Nephron progenitor cell (in vitro differentiated cells): Measurements from ENCODE around the gene ANXA4.

Experiments
- DNase-seq: peaks from one replicate; pipeline ENCODE4 v3.0.0; 2021
- H3K27ac Mint-ChIP-seq: 2 replicates; pipeline ENCODE4 v1.8.0; 2021; ENCODE audit warnings: mild to moderate bottlenecking, moderate library complexity, mixed read lengths
- H3K27me3 Mint-ChIP-seq: 2 replicates; pipeline ENCODE4 v1.8.0; 2021; ENCODE audit warnings: mild to moderate bottlenecking, low read depth, mixed read lengths; ENCODE audit not compliant: poor library complexity
- H3K36me3 Mint-ChIP-seq: 2 replicates; pipeline ENCODE4 v1.8.0; 2021; ENCODE audit warnings: low read depth, mixed read lengths
- H3K4me1 Mint-ChIP-seq: 2 replicates; pipeline ENCODE4 v1.8.0; 2021; ENCODE audit warnings: mixed read lengths
- H3K4me3 Mint-ChIP-seq: 2 replicates; pipeline ENCODE4 v1.8.0; 2021; ENCODE audit warnings: mild to moderate bottlenecking, moderate library complexity, mixed read lengths
- H3K9me3 Mint-ChIP-seq: 2 replicates; pipeline ENCODE4 v1.8.0; 2021; ENCODE audit warnings: mild to moderate bottlenecking, moderate library complexity, mixed read lengths
- CTCF ChIP-seq: fragments of 200-600 bp; sonication (generic); IDR thresholded peaks from 2 replicates; pipeline ENCODE4 v1.5.0; 2021; ENCODE audit warnings: antibody characterized with exemption

ANXA4 gene

GRCh38 chr2:69776886-69777785, 35.2 kb downstream of the ANXA4 start:
- Mint-ChIP-seq H3K4me1 (peaks cover 37% of the 10 kb centered on the region), H3K9me3 (peaks cover 26% of the 10 kb centered on the region), H3K36me3 (peaks cover 26% of the 10 kb centered on the region), H3K27ac (peak overlapping the region; percentile 75), H3K27me3 (no peaks in the 10 kb centered on the region), H3K4me3 (no peak overlapping the region)
- no peak for DNase-seq
- TF ChIP-seq CTCF: no peak

- Mint-ChIP-seq H3K4me1 (peaks cover 43% of the 10 kb centered on the region), H3K4me3 (no peak overlapping the region), H3K9me3 (peaks cover 26% of the 10 kb centered on the region), H3K27me3 (no peaks in the 10 kb centered on the region), H3K36me3 (peaks cover 26% of the 10 kb centered on the region), H3K27ac (peak overlapping the region; percentile 75)
- TF ChIP-seq CTCF: no peak
- DNase-seq: peak; percentile 30
Observed at GRCh38 chr2:69777786-69778105, 35.8 kb downstream of the ANXA4 start.

GRCh38 chr2:69779258-69780001, 37.5 kb downstream of the ANXA4 start:
- Mint-ChIP-seq H3K27ac (peak overlapping the region; percentile 37), H3K9me3 (peaks cover 26% of the 10 kb centered on the region), H3K4me3 (no peak overlapping the region), H3K4me1 (peaks cover 44% of the 10 kb centered on the region), H3K27me3 (no peaks in the 10 kb centered on the region), H3K36me3 (peaks cover 26% of the 10 kb centered on the region)
- TF ChIP-seq CTCF: no peak
- DNase-seq: no peak

- H3K4me3 Mint-ChIP-seq: no peak overlapping the region
- H3K36me3 Mint-ChIP-seq: peaks cover 19% of the 10 kb centered on the region
- peaks cover 48% of the 10 kb centered on the region for H3K4me1 Mint-ChIP-seq
- H3K9me3 Mint-ChIP-seq: peaks cover 19% of the 10 kb centered on the region
- no peak overlapping the region for H3K27ac Mint-ChIP-seq
- TF ChIP-seq CTCF: no peak
- no peaks in the 10 kb centered on the region for H3K27me3 Mint-ChIP-seq
- no peak for DNase-seq
Observed at GRCh38 chr2:69780921-69781320, 39.0 kb downstream of the ANXA4 start.

GRCh38 chr2:69781321-69782248, 39.7 kb downstream of the ANXA4 start:
- DNase-seq: no peak
- no peak for TF ChIP-seq CTCF
- Mint-ChIP-seq H3K4me1 (peaks cover 53% of the 10 kb centered on the region), H3K27ac (peak overlapping the region; percentile 72), H3K36me3 (peaks cover 13% of the 10 kb centered on the region), H3K4me3 (no peak overlapping the region), H3K9me3 (peaks cover 13% of the 10 kb centered on the region), H3K27me3 (no peaks in the 10 kb centered on the region)
